ENCODE measurements around the gene SOX18.

SOX18 gene

GRCh38 chr20:64039293-64040160 is 9.9 kb downstream of the SOX18 start:
- Histone ChIP-seq H3K4me3 (ENCODE audit: insufficient read length, low read depth) (peak overlapping the region; percentile 51), H3K27me3 (ENCODE audit: insufficient read depth, insufficient read length) (peaks cover 62% of the 10 kb centered on the region), H3K9ac (ENCODE audit: insufficient read length, low read depth) (peak overlapping the region; percentile 74), H3K4me1 (ENCODE audit: insufficient read depth, insufficient read length) (peaks cover 31% of the 10 kb centered on the region), H3K9me3 (ENCODE audit: insufficient read depth, low read length) (peaks cover 8% of the 10 kb centered on the region; the same call in 1 of the 2 replicates), H3K36me3 (ENCODE audit: insufficient read depth, insufficient read length, low read length) (peaks cover 16% of the 10 kb centered on the region)
- DNase-seq (ENCODE audit: low read depth, low spot score), result no peak
- TF ChIP-seq ZNF274 (IDR thresholded peaks at IDR 0.05; ENCODE audit: low read depth, low read length) (no peak), SUZ12 (IDR thresholded peaks at IDR 0.05; ENCODE audit: extremely low read depth, insufficient read depth, insufficient read length) (no peak), YY1 (IDR thresholded peaks at IDR 0.05; ENCODE audit: insufficient read depth, insufficient read length) (no peak)

GRCh38 chr20:64038565-64039292 is 10.7 kb downstream of the SOX18 start:
- peak overlapping the region; percentile 51 for H3K4me3 ChIP-seq (ENCODE audit: insufficient read length, low read depth)
- TF ChIP-seq ZNF274 (IDR thresholded peaks at IDR 0.05; ENCODE audit: low read depth, low read length), result no peak
- no peak for TF ChIP-seq YY1 (IDR thresholded peaks at IDR 0.05; ENCODE audit: insufficient read depth, insufficient read length)
- H3K4me1 ChIP-seq (ENCODE audit: insufficient read depth, insufficient read length), result peaks cover 32% of the 10 kb centered on the region
- peaks cover 8% of the 10 kb centered on the region; the same call in 1 of the 2 replicates for H3K9me3 ChIP-seq (ENCODE audit: insufficient read depth, low read length)
- peak overlapping the region; percentile 86 for H3K9ac ChIP-seq (ENCODE audit: insufficient read length, low read depth)
- no peak for DNase-seq (ENCODE audit: low read depth, low spot score)
- peaks cover 58% of the 10 kb centered on the region for H3K27me3 ChIP-seq (ENCODE audit: insufficient read depth, insufficient read length)
- peaks cover 24% of the 10 kb centered on the region for H3K36me3 ChIP-seq (ENCODE audit: insufficient read depth, insufficient read length, low read length)

GRCh38 chr20:64038224-64038564 is 11.2 kb downstream of the SOX18 start:
- peak overlapping the region; percentile 86 for H3K9ac ChIP-seq (ENCODE audit: insufficient read length, low read depth)
- no peak for DNase-seq (ENCODE audit: low read depth, low spot score)
- H3K27me3 ChIP-seq (ENCODE audit: insufficient read depth, insufficient read length), result peaks cover 53% of the 10 kb centered on the region
- H3K9me3 ChIP-seq (ENCODE audit: insufficient read depth, low read length), result peaks cover 8% of the 10 kb centered on the region; the same call in 1 of the 2 replicates
- H3K4me1 ChIP-seq (ENCODE audit: insufficient read depth, insufficient read length), result peaks cover 32% of the 10 kb centered on the region
- peaks cover 28% of the 10 kb centered on the region for H3K36me3 ChIP-seq (ENCODE audit: insufficient read depth, insufficient read length, low read length)
- H3K4me3 ChIP-seq (ENCODE audit: insufficient read length, low read depth), result peak overlapping the region; percentile 51
- no peak for TF ChIP-seq SUZ12 (IDR thresholded peaks at IDR 0.05; ENCODE audit: extremely low read depth, insufficient read depth, insufficient read length)
- no peak for TF ChIP-seq YY1 (IDR thresholded peaks at IDR 0.05; ENCODE audit: insufficient read depth, insufficient read length)
- TF ChIP-seq ZNF274 (IDR thresholded peaks at IDR 0.05; ENCODE audit: low read depth, low read length), result no peak

GRCh38 chr20:64037498-64038213 is 11.8 kb downstream of the SOX18 start:
- no peak for DNase-seq (ENCODE audit: low read depth, low spot score)
- TF ChIP-seq SUZ12 (IDR thresholded peaks at IDR 0.05; ENCODE audit: extremely low read depth, insufficient read depth, insufficient read length), result no peak
- no peak for TF ChIP-seq ZNF274 (IDR thresholded peaks at IDR 0.05; ENCODE audit: low read depth, low read length)
- TF ChIP-seq YY1 (IDR thresholded peaks at IDR 0.05; ENCODE audit: insufficient read depth, insufficient read length), result no peak
- peaks cover 53% of the 10 kb centered on the region for H3K27me3 ChIP-seq (ENCODE audit: insufficient read depth, insufficient read length)
- H3K4me1 ChIP-seq (ENCODE audit: insufficient read depth, insufficient read length), result peaks cover 32% of the 10 kb centered on the region
- H3K9ac ChIP-seq (ENCODE audit: insufficient read length, low read depth), result peak overlapping the region; percentile 17
- peak overlapping the region; percentile 51 for H3K4me3 ChIP-seq (ENCODE audit: insufficient read length, low read depth)
- peaks cover 8% of the 10 kb centered on the region; the same call in 1 of the 2 replicates for H3K9me3 ChIP-seq (ENCODE audit: insufficient read depth, low read length)
- H3K36me3 ChIP-seq (ENCODE audit: insufficient read depth, insufficient read length, low read length), result peaks cover 33% of the 10 kb centered on the region

GRCh38 chr20:64037199-64037497 is 12.3 kb downstream of the SOX18 start:
- Histone ChIP-seq H3K36me3 (ENCODE audit: insufficient read depth, insufficient read length, low read length) (peaks cover 38% of the 10 kb centered on the region), H3K9me3 (ENCODE audit: insufficient read depth, low read length) (peaks cover 8% of the 10 kb centered on the region; the same call in 1 of the 2 replicates), H3K4me3 (ENCODE audit: insufficient read length, low read depth) (no peak overlapping the region), H3K27me3 (ENCODE audit: insufficient read depth, insufficient read length) (peaks cover 48% of the 10 kb centered on the region), H3K9ac (ENCODE audit: insufficient read length, low read depth) (peak overlapping the region; percentile 17), H3K4me1 (ENCODE audit: insufficient read depth, insufficient read length) (peaks cover 32% of the 10 kb centered on the region)
- no peak for DNase-seq (ENCODE audit: low read depth, low spot score)
- no peak for TF ChIP-seq ZNF274 (IDR thresholded peaks at IDR 0.05; ENCODE audit: low read depth, low read length)
- TF ChIP-seq SUZ12 (IDR thresholded peaks at IDR 0.05; ENCODE audit: extremely low read depth, insufficient read depth, insufficient read length), result no peak
- TF ChIP-seq YY1 (IDR thresholded peaks at IDR 0.05; ENCODE audit: insufficient read depth, insufficient read length), result no peak

GRCh38 chr20:64036346-64037198 is 12.9 kb downstream of the SOX18 start:
- Histone ChIP-seq H3K4me3 (ENCODE audit: insufficient read length, low read depth) (no peak overlapping the region), H3K27me3 (ENCODE audit: insufficient read depth, insufficient read length) (peaks cover 43% of the 10 kb centered on the region), H3K36me3 (ENCODE audit: insufficient read depth, insufficient read length, low read length) (peaks cover 44% of the 10 kb centered on the region), H3K9me3 (ENCODE audit: insufficient read depth, low read length) (peaks cover 8% of the 10 kb centered on the region; the same call in 1 of the 2 replicates), H3K4me1 (ENCODE audit: insufficient read depth, insufficient read length) (peaks cover 28% of the 10 kb centered on the region), H3K9ac (ENCODE audit: insufficient read length, low read depth) (peak overlapping the region; percentile 44)
- no peak for DNase-seq (ENCODE audit: low read depth, low spot score)
- TF ChIP-seq YY1 (IDR thresholded peaks at IDR 0.05; ENCODE audit: insufficient read depth, insufficient read length), result no peak
- no peak for TF ChIP-seq ZNF274 (IDR thresholded peaks at IDR 0.05; ENCODE audit: low read depth, low read length)
- no peak for TF ChIP-seq SUZ12 (IDR thresholded peaks at IDR 0.05; ENCODE audit: extremely low read depth, insufficient read depth, insufficient read length)

Measured in NT2/D1 (cell line).